ENCODE measurements around the gene NAA16.

Gene NAA16

GRCh38 chr13:41310963-41311405 is at the start of gene NAA16:
Gene NAA16, plus strand, starts transcription at chr13:41311267. Its CDS starts 262 bp downstream, at chr13:41311529.
- no peaks in the 10 kb centered on the region for H3K36me3 ChIP-seq (ENCODE audit: control insufficient read depth, insufficient read depth, low read length)
- DNase-seq (ENCODE audit: extremely low read depth, insufficient read length): peak; percentile 97
- H3K4me3 ChIP-seq (replicated peaks; ENCODE audit: low read depth, low read length): peak within 1 kb of the TSS; percentile 91
- H3K27me3 ChIP-seq (replicated peaks; ENCODE audit: control insufficient read depth, insufficient read depth, low read length): no peaks in the 10 kb centered on the region
- TF ChIP-seq CTCF (IDR thresholded peaks at IDR 0.05; ENCODE audit: insufficient read depth, low read length, poor library complexity, severe bottlenecking): no peak

- no peak for TF ChIP-seq CTCF (IDR thresholded peaks at IDR 0.05; ENCODE audit: insufficient read depth, low read length, poor library complexity, severe bottlenecking)
Measured at GRCh38 chr13:41263261-41263971, 47.7 kb upstream of the NAA16 start, which contains the start of gene MTRF1. Gene MTRF1, minus strand, starts transcription at chr13:41263576. Its CDS starts 2,669 bp downstream, at chr13:41260907.

GRCh38 chr13:41267106-41267505 is 44.0 kb upstream of the NAA16 start:
- no peak for DNase-seq (ENCODE audit: extremely low read depth, insufficient read length)
- Histone ChIP-seq H3K27me3 (replicated peaks; ENCODE audit: control insufficient read depth, insufficient read depth, low read length) (no peaks in the 10 kb centered on the region), H3K4me3 (replicated peaks; ENCODE audit: low read depth, low read length) (no peak overlapping the region), H3K36me3 (ENCODE audit: control insufficient read depth, insufficient read depth, low read length) (no peaks in the 10 kb centered on the region)
- TF ChIP-seq CTCF (IDR thresholded peaks at IDR 0.05; ENCODE audit: insufficient read depth, low read length, poor library complexity, severe bottlenecking): no peak

More at GRCh38 chr13:41263261-41263971, 47.7 kb upstream of the NAA16 start, which contains the start of gene MTRF1:
- Histone ChIP-seq H3K4me3 (replicated peaks; ENCODE audit: low read depth, low read length) (peak within 1 kb of the TSS; percentile 65), H3K36me3 (ENCODE audit: control insufficient read depth, insufficient read depth, low read length) (peaks cover 2% of the 10 kb centered on the region; the same call in 1 of the 2 replicates), H3K27me3 (replicated peaks; ENCODE audit: control insufficient read depth, insufficient read depth, low read length) (no peaks in the 10 kb centered on the region)
- DNase-seq (ENCODE audit: extremely low read depth, insufficient read length): peak; percentile 86

GRCh38 chr13:41268764-41269163 is 42.3 kb upstream of the NAA16 start:
- no peaks in the 10 kb centered on the region for H3K27me3 ChIP-seq (replicated peaks; ENCODE audit: control insufficient read depth, insufficient read depth, low read length)
- no peak for TF ChIP-seq CTCF (IDR thresholded peaks at IDR 0.05; ENCODE audit: insufficient read depth, low read length, poor library complexity, severe bottlenecking)
- H3K36me3 ChIP-seq (ENCODE audit: control insufficient read depth, insufficient read depth, low read length): no peaks in the 10 kb centered on the region
- H3K4me3 ChIP-seq (replicated peaks; ENCODE audit: low read depth, low read length): no peak overlapping the region
- no peak for DNase-seq (ENCODE audit: extremely low read depth, insufficient read length)

- Histone ChIP-seq H3K27me3 (replicated peaks; ENCODE audit: control insufficient read depth, insufficient read depth, low read length) (no peaks in the 10 kb centered on the region), H3K36me3 (ENCODE audit: control insufficient read depth, insufficient read depth, low read length) (no peaks in the 10 kb centered on the region), H3K4me3 (replicated peaks; ENCODE audit: low read depth, low read length) (no peak overlapping the region)
- DNase-seq (ENCODE audit: extremely low read depth, insufficient read length): no peak
- no peak for TF ChIP-seq CTCF (IDR thresholded peaks at IDR 0.05; ENCODE audit: insufficient read depth, low read length, poor library complexity, severe bottlenecking)
Measured at GRCh38 chr13:41271456-41272285, 39.4 kb upstream of the NAA16 start.

Data from GM06990 (cell line).